ENCODE results near the gene EVI5L.

GRCh38 chr19:7866399-7867091, 36.5 kb downstream of the EVI5L start:
- TF ChIP-seq, protein P1, sequence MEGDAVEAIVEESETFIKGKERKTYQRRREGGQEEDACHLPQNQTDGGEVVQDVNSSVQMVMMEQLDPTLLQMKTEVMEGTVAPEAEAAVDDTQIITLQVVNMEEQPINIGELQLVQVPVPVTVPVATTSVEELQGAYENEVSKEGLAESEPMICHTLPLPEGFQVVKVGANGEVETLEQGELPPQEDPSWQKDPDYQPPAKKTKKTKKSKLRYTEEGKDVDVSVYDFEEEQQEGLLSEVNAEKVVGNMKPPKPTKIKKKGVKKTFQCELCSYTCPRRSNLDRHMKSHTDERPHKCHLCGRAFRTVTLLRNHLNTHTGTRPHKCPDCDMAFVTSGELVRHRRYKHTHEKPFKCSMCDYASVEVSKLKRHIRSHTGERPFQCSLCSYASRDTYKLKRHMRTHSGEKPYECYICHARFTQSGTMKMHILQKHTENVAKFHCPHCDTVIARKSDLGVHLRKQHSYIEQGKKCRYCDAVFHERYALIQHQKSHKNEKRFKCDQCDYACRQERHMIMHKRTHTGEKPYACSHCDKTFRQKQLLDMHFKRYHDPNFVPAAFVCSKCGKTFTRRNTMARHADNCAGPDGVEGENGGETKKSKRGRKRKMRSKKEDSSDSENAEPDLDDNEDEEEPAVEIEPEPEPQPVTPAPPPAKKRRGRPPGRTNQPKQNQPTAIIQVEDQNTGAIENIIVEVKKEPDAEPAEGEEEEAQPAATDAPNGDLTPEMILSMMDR (conservative IDR thresholded peaks at IDR 0.05; ENCODE audit: low read depth, low read length), result no peak
- no peak for TF ChIP-seq EZH2 (IDR thresholded peaks at IDR 0.05; ENCODE audit: low read length, unreplicated experiment)
